HCT116 (cell line): ENCODE results near the gene ZDHHC14. TPM values are rescaled to one million over a fixed set of nuclear protein-coding genes. Genes with fewer than 3 reads are reported as not detected.
"Not testable (repeated sequence)": the region's sequence is repeated elsewhere in the genome, so short reads cannot be mapped to it uniquely, and the experiment has no call there.

ENCODE experiments used
- ATAC-seq: fragments of 200-7000 bp; cut with Tn5 transposase; 2 replicates; pipeline ENCODE4 v1.9.1; 2020; ENCODE audit warnings: mild to moderate bottlenecking, moderate library complexity
- BruUV-seq: library from RNA; stranded (reverse); fragments of 400-500 nt; replicated peaks from 2 replicates; lab custom pipeline; 2021; lab: Mats Ljungman, UMichigan
- CTCF ChIA-PET: fragments of 300-600 bp; sonication (Branson Sonifier 250); formaldehyde crosslinking; loops from one replicate; lab custom pipeline; 2021; ENCODE audit warnings: antibody characterized with exemption; lab: Charles Lee
- POLR2A ChIA-PET: fragments of 300-600, 350-600 bp; sonication (Branson Sonifier 250); formaldehyde crosslinking; loops from one replicate; lab custom pipeline; 2021; ENCODE audit warnings: antibody characterized with exemption; lab: Charles Lee
- RAD21 ChIA-PET, 2 experiments: fragments of 300-600 bp; sonication (Branson Sonifier 250); formaldehyde crosslinking; loops; one replicate each; lab custom pipeline; 2023; ENCODE audit warnings: low total read pairs in 2 of 2; ENCODE audit not compliant: uncharacterized antibody in 2 of 2, unreplicated experiment in 2 of 2, low non-redundant PET in 1 of 2; lab: Charles Lee
- DNase-seq: peaks from one replicate; pipeline ENCODE4 v3.0.0-alpha.2; 2010; ENCODE audit warnings: low read depth, low spot score
- H2AFZ ChIP-seq: fragments of 200-600 bp; shearing (Covaris generic), sonication (generic); 2 replicates; pipeline ENCODE4 v1.6.1; 2017; ENCODE audit warnings: low read depth, mixed run types, mixed read lengths, antibody characterized with exemption, low read length; ENCODE audit not compliant: poor library complexity, severe bottlenecking
- H3K27ac ChIP-seq: 2 replicates; pipeline ENCODE4 v1.5.1; 2012; ENCODE audit warnings: low read depth, low read length
- H3K27me3 ChIP-seq: fragments of 200-600 bp; sonication (generic); 2 replicates; pipeline ENCODE4 v1.6.1; 2016; ENCODE audit warnings: mixed run types, low read length, mixed read lengths; ENCODE audit not compliant: insufficient read depth
- H3K36me3 ChIP-seq, 2 experiments: fragments of 200-500 bp in 1 of 2; fragments of 200-600 bp in 1 of 2; sonication (Bioruptor generic) in 1 of 2; sonication (generic) in 1 of 2; 2 replicates each; pipeline versions ENCODE4 v1.5.1 to v1.6.1; 2014 to 2016; ENCODE audit warnings: low read length in 2 of 2, inconsistent platforms in 1 of 2, mixed read lengths in 1 of 2, mixed run types in 1 of 2; ENCODE audit not compliant: insufficient read depth in 2 of 2, control insufficient read depth in 1 of 2
- H3K4me1 ChIP-seq, 2 experiments: fragments of 200-600 bp in 1 of 2; sonication (generic) in 1 of 2; 2 replicates each; pipeline versions ENCODE4 v1.5.1 to v1.6.1; 2012 to 2017; ENCODE audit warnings: low read length in 2 of 2, inconsistent platforms in 1 of 2, mild to moderate bottlenecking in 1 of 2, mixed read lengths in 1 of 2, mixed run types in 1 of 2, moderate library complexity in 1 of 2; ENCODE audit not compliant: insufficient read depth in 2 of 2, control insufficient read depth in 1 of 2
- H3K4me2 ChIP-seq: fragments of 200-600 bp; sonication (generic); 2 replicates; pipeline ENCODE4 v1.6.1; 2017; ENCODE audit warnings: mixed run types, low read length, mixed read lengths
- H3K4me3 ChIP-seq, 2 experiments: fragments of 200-600 bp in 1 of 2; sonication (generic) in 1 of 2; replicated peaks in 1 of 2; 2 replicates each; pipeline ENCODE4 v1.5.1; 2011 to 2016; ENCODE audit warnings: low read length in 2 of 2, control low read depth in 1 of 2, low read depth in 1 of 2, mild to moderate bottlenecking in 1 of 2, mixed read lengths in 1 of 2, mixed run types in 1 of 2
- H3K79me2 ChIP-seq: fragments of 200-600 bp; sonication (generic); 2 replicates; pipeline ENCODE4 v1.6.1; 2017; ENCODE audit warnings: mild to moderate bottlenecking, mixed run types, low read length, moderate library complexity, mixed read lengths; ENCODE audit not compliant: insufficient read depth
- H3K9ac ChIP-seq: fragments of 200-600 bp; sonication (generic); 2 replicates; pipeline ENCODE4 v1.6.1; 2016; ENCODE audit warnings: low read length, mixed read lengths
- H3K9me2 ChIP-seq: fragments of 200-600 bp; sonication (generic), shearing (Covaris generic); 2 replicates; pipeline ENCODE4 v1.6.1; 2017; ENCODE audit warnings: mixed run types, mild to moderate bottlenecking, moderate library complexity; ENCODE audit not compliant: insufficient read depth
- H3K9me3 ChIP-seq, 2 experiments: fragments of 200-500 bp in 1 of 2; fragments of 200-600 bp in 1 of 2; sonication (Bioruptor generic) in 1 of 2; sonication (generic) in 1 of 2; 2 replicates each; pipeline ENCODE4 v1.6.1; 2014 to 2017; ENCODE audit warnings: low read length in 2 of 2, mixed read lengths in 2 of 2, inconsistent platforms in 1 of 2, low read depth in 1 of 2, mild to moderate bottlenecking in 1 of 2, mixed run types in 1 of 2, moderate library complexity in 1 of 2; ENCODE audit not compliant: control insufficient read depth in 1 of 2, insufficient read depth in 1 of 2
- H4K20me1 ChIP-seq: fragments of 200-600 bp; sonication (generic), shearing (Covaris generic); 2 replicates; pipeline ENCODE4 v1.6.1; 2017; ENCODE audit warnings: mixed run types, mild to moderate bottlenecking, moderate library complexity; ENCODE audit not compliant: insufficient read depth
- CEBPB ChIP-seq: IDR thresholded peaks from 2 replicates; pipeline ENCODE4 v1.6.1; 2012; ENCODE audit warnings: low read depth
- CTCF ChIP-seq, 3 experiments: fragments of 200-600 bp in 1 of 3; sonication (generic) in 1 of 3; IDR thresholded peaks in 2 of 3; conservative IDR thresholded peaks in 1 of 3; 2 replicates each; pipeline ENCODE4 v1.5.1; 2012 to 2017; ENCODE audit warnings: low read depth in 2 of 3, low read length in 2 of 3, antibody characterized with exemption in 1 of 3, borderline replicate concordance in 1 of 3, control low read depth in 1 of 3, mild to moderate bottlenecking in 1 of 3, mixed read lengths in 1 of 3, mixed run types in 1 of 3, moderate library complexity in 1 of 3; ENCODE audit not compliant: insufficient read depth in 1 of 3
- ELF1 ChIP-seq: IDR thresholded peaks from 2 replicates; pipeline ENCODE4 v1.6.1; 2012; ENCODE audit warnings: low read depth, borderline replicate concordance
- EZH2 ChIP-seq: fragments of 200-600 bp; sonication (generic); IDR thresholded peaks from 2 replicates; pipeline ENCODE4 v1.6.1; 2017; ENCODE audit warnings: antibody characterized with exemption, mixed run types
- FOSL1 ChIP-seq: IDR thresholded peaks from 2 replicates; pipeline ENCODE4 v1.6.1; 2012; ENCODE audit warnings: low read depth
- JUND ChIP-seq: IDR thresholded peaks from 2 replicates; pipeline ENCODE4 v1.6.1; 2012
- POLR2A ChIP-seq: IDR thresholded peaks from 2 replicates; pipeline ENCODE4 v1.7.0; 2011; ENCODE audit warnings: borderline replicate concordance; ENCODE audit not compliant: insufficient read depth, insufficient read length; ENCODE audit errors: extremely low read depth
- POLR2AphosphoS5 ChIP-seq: IDR thresholded peaks from 2 replicates; pipeline ENCODE4 v1.6.1; 2011; ENCODE audit warnings: mild to moderate bottlenecking, low read depth, low read length, moderate library complexity
- SIN3A ChIP-seq: IDR thresholded peaks from 2 replicates; pipeline ENCODE4 v1.6.1; 2012; ENCODE audit warnings: low read depth
- TCF7L2 ChIP-seq: IDR thresholded peaks from 2 replicates; pipeline ENCODE4 v1.7.0; 2011; ENCODE audit warnings: borderline replicate concordance, inconsistent platforms; ENCODE audit not compliant: insufficient read depth, insufficient read length; ENCODE audit errors: extremely low read depth
- ZBTB33 ChIP-seq: IDR thresholded peaks from 2 replicates; pipeline ENCODE4 v1.6.1; 2011; ENCODE audit warnings: mild to moderate bottlenecking, low read length, moderate library complexity; ENCODE audit not compliant: insufficient replicate concordance; ENCODE audit errors: extremely low read depth
- ZNF274 ChIP-seq: fragments of 200-500 bp; sonication (Bioruptor generic); IDR thresholded peaks from 2 replicates; pipeline ENCODE4 v1.6.1; 2014; ENCODE audit warnings: mild to moderate bottlenecking, low read depth, low read length, inconsistent platforms
- intact Hi-C: fragments of 100-400 bp; cut with micrococcal nuclease; formaldehyde crosslinking; loops from 2 replicates; pipeline ENCODE4 v1.10.0; 2022
- total RNA-seq: library from RNA; stranded (reverse); gene quantifications from one replicate; pipeline ENCODE4 v1.2.1, GENCODE V29; 2021; ENCODE audit not compliant: unreplicated experiment

ZDHHC14 gene
- total RNA-seq, 1 experiment from 2014 or later, result 5.3 TPM

GRCh38 chr6:157575436-157576145 is 194.6 kb downstream of the ZDHHC14 start:
- intact Hi-C loops, result no loop called here
- Histone ChIP-seq H3K27me3 (no peaks in the 10 kb centered on the region), H3K36me3 (no peaks in the 10 kb centered on the region), H3K9me3 (no peaks in the 10 kb centered on the region), H3K79me2 (no peaks in the 10 kb centered on the region), H3K4me2 (no peak overlapping the region), H3K4me3 (no peak overlapping the region), H2AFZ (no peak overlapping the region), H3K9ac (no peak overlapping the region), H3K9me2 (no peaks in the 10 kb centered on the region), H3K27ac (no peak overlapping the region), H4K20me1 (no peaks in the 10 kb centered on the region), H3K4me1 (no peaks in the 10 kb centered on the region)
- DNase-seq, result no peak
- no TSS peak for BruUV-seq
- TF ChIP-seq JUND (no peak), TCF7L2 (no peak), POLR2A (no peak), SIN3A (no peak), ZBTB33 (no peak), CEBPB (no peak), ZNF274 (no peak), ELF1 (no peak), CTCF (IDR thresholded peaks at IDR 0.05 in 2 of 3, conservative IDR thresholded peaks at IDR 0.05 in 1 of 3; ENCODE audit: borderline replicate concordance in 1 of 3, insufficient read depth in 1 of 3, low read depth in 2 of 3, low read length in 2 of 3) (no peak), EZH2 (no peak), POLR2AphosphoS5 (no peak), FOSL1 (no peak)
- no peak for ATAC-seq
- CTCF ChIA-PET, result no interaction called here
- POLR2A ChIA-PET, result no interaction called here
- RAD21 ChIA-PET, result no interaction called here

DNA sequence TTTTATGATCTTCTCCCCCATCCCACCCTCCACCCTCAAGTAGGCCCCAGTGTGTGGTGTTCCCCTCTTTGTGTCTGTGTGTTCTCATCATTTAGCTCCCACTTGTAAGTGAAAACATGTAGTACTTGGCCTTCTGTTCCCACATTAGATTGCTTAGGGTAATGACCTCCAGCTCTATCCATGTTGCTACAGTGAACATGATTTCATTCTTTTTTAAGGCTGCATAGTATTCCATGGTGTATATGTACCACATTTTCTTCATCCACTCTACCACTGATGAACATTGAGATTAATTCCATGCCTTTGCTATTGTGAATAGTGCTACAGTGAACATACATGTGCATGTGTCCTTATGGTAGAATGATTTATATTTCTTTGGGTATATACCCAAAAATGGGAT is 196.0 kb downstream of the ZDHHC14 start:
- H3K9me3 ChIP-seq, H3K4me1 ChIP-seq, H3K27ac ChIP-seq, H3K27me3 ChIP-seq, H3K4me3 ChIP-seq, BruUV-seq, intact Hi-C loops, H3K9ac ChIP-seq, H4K20me1 ChIP-seq, ATAC-seq, H3K9me2 ChIP-seq, H3K79me2 ChIP-seq, DNase-seq, CTCF ChIA-PET, POLR2A ChIA-PET, H3K4me2 ChIP-seq, H3K36me3 ChIP-seq, RAD21 ChIA-PET, H2AFZ ChIP-seq: not testable (repeated sequence)
